HEK293 (cell line): Measurements from ENCODE around the gene FKBP10.

Experiments used
- BCL11B ChIP-seq: fragments of 450-650 bp; formaldehyde crosslinking; IDR thresholded peaks from 2 replicates; pipeline ENCODE4 v1.5.1; 2016; ENCODE audit warnings: low read depth, missing biosample characterization, missing genetic modification characterization
- HOXC10 ChIP-seq: sonication (generic); formaldehyde crosslinking; IDR thresholded peaks from 2 replicates; pipeline ENCODE4 v1.8.1; 2023; ENCODE audit warnings: mild to moderate bottlenecking, missing genetic modification reagents
- IKZF3 ChIP-seq: fragments of 450-650 bp; IDR thresholded peaks from 2 replicates; pipeline ENCODE4 v1.5.0; 2018; ENCODE audit warnings: missing biosample characterization, mild to moderate bottlenecking, missing genetic modification characterization, moderate library complexity
- KLF10 ChIP-seq: fragments of 450-650 bp; IDR thresholded peaks from 2 replicates; pipeline ENCODE4 v1.5.1; 2018; ENCODE audit warnings: missing biosample characterization, mild to moderate bottlenecking, missing genetic modification characterization
- KLF7 ChIP-seq: fragments of 450-650 bp; formaldehyde crosslinking; IDR thresholded peaks from 2 replicates; pipeline ENCODE4 v1.5.1; 2016; ENCODE audit warnings: missing biosample characterization, missing genetic modification characterization, borderline replicate concordance
- KLF9 ChIP-seq: fragments of 450-650 bp; formaldehyde crosslinking; IDR thresholded peaks from 2 replicates; pipeline ENCODE4 v1.5.1; 2016; ENCODE audit warnings: missing biosample characterization, missing genetic modification characterization, low read depth
- MEIS1 ChIP-seq: sonication (generic); formaldehyde crosslinking; IDR thresholded peaks from 2 replicates; pipeline ENCODE4 v1.8.1; 2022; ENCODE audit warnings: missing genetic modification reagents, mild to moderate bottlenecking, borderline replicate concordance
- SETDB1 ChIP-seq: IDR thresholded peaks from one replicate; pipeline ENCODE4 v1.6.1; 2017; ENCODE audit warnings: mild to moderate bottlenecking, low read length, moderate library complexity, mixed read lengths; ENCODE audit not compliant: insufficient read length
- SP2 ChIP-seq: fragments of 450-650 bp; formaldehyde crosslinking; IDR thresholded peaks from 2 replicates; pipeline ENCODE4 v1.5.1; 2016; ENCODE audit warnings: missing biosample characterization, missing genetic modification characterization
- SP3 ChIP-seq: fragments of 450-650 bp; formaldehyde crosslinking; IDR thresholded peaks from 2 replicates; pipeline ENCODE4 v1.5.1; 2016; ENCODE audit warnings: missing biosample characterization, missing genetic modification characterization
- SP7 ChIP-seq: fragments of 450-650 bp; formaldehyde crosslinking; IDR thresholded peaks from 2 replicates; pipeline ENCODE4 v1.5.1; 2016; ENCODE audit warnings: missing biosample characterization, missing genetic modification characterization
- ZBTB48 ChIP-seq: fragments of 450-650 bp; formaldehyde crosslinking; IDR thresholded peaks from 2 replicates; pipeline ENCODE4 v1.5.1; 2016; ENCODE audit warnings: missing biosample characterization, missing genetic modification characterization
- ZNF121 ChIP-seq: fragments of 450-650 bp; formaldehyde crosslinking; IDR thresholded peaks from 2 replicates; pipeline ENCODE4 v1.5.1; 2016; ENCODE audit warnings: missing biosample characterization, missing genetic modification characterization
- ZNF202 ChIP-seq: fragments of 450-650 bp; formaldehyde crosslinking; IDR thresholded peaks from 2 replicates; pipeline ENCODE4 v1.5.1; 2016; ENCODE audit warnings: missing biosample characterization, missing genetic modification characterization, borderline replicate concordance
- ZNF302 ChIP-seq: fragments of 450-650 bp; formaldehyde crosslinking; IDR thresholded peaks from 2 replicates; pipeline ENCODE4 v1.5.1; 2016; ENCODE audit warnings: missing biosample characterization, missing genetic modification characterization, low read depth
- ZNF544 ChIP-seq: fragments of 450-650 bp; formaldehyde crosslinking; IDR thresholded peaks from 2 replicates; pipeline ENCODE4 v1.5.0; 2017; ENCODE audit warnings: missing biosample characterization, missing genetic modification characterization
- ZNF555 ChIP-seq: fragments of 450-650 bp; formaldehyde crosslinking; conservative IDR thresholded peaks from 2 replicates; pipeline ENCODE4 v1.5.1; 2017; ENCODE audit warnings: missing biosample characterization, mild to moderate bottlenecking, missing genetic modification characterization, inconsistent platforms
- ZNF623 ChIP-seq: fragments of 450-650 bp; formaldehyde crosslinking; IDR thresholded peaks from 2 replicates; pipeline ENCODE4 v1.5.1; 2016; ENCODE audit warnings: missing biosample characterization, missing genetic modification characterization
- ZNF626 ChIP-seq: fragments of 450-650 bp; sonication (Bioruptor Pico); formaldehyde crosslinking; IDR thresholded peaks from 2 replicates; pipeline ENCODE4 v1.5.1; 2018; ENCODE audit warnings: missing biosample characterization, missing genetic modification characterization, inconsistent platforms
- ZNF654 ChIP-seq: fragments of 450-650 bp; formaldehyde crosslinking; IDR thresholded peaks from 2 replicates; pipeline ENCODE4 v1.5.1; 2016; ENCODE audit warnings: low read depth, missing biosample characterization, missing genetic modification characterization
- ZNF658 ChIP-seq: fragments of 450-650 bp; formaldehyde crosslinking; IDR thresholded peaks from 2 replicates; pipeline ENCODE4; 2016; ENCODE audit warnings: missing biosample characterization, missing genetic modification characterization
- ZNF830 ChIP-seq: fragments of 450-650 bp; IDR thresholded peaks from 2 replicates; pipeline ENCODE4 v1.5.0; 2018; ENCODE audit warnings: missing biosample characterization, missing genetic modification characterization, low read depth, mild to moderate bottlenecking, moderate library complexity
- TF ChIP-seq, protein P1 (sequence below): fragments of 450-650 bp; formaldehyde crosslinking; IDR thresholded peaks from 2 replicates; pipeline ENCODE4 v1.5.1; 2016; ENCODE audit warnings: missing biosample characterization, missing genetic modification characterization
- TF ChIP-seq, protein P2 (sequence below): fragments of 450-650 bp; formaldehyde crosslinking; IDR thresholded peaks from 2 replicates; pipeline ENCODE4 v1.5.1; 2016; ENCODE audit warnings: missing biosample characterization, missing genetic modification characterization, low read depth
- TF ChIP-seq, protein P3 (sequence below): fragments of 450-650 bp; formaldehyde crosslinking; IDR thresholded peaks from 2 replicates; pipeline ENCODE4 v1.5.1; 2017; ENCODE audit warnings: missing biosample characterization, missing genetic modification characterization
- TF ChIP-seq, protein P4 (sequence below): fragments of 450-650 bp; formaldehyde crosslinking; conservative IDR thresholded peaks from 2 replicates; pipeline ENCODE4 v1.5.1; 2016; ENCODE audit warnings: low read depth, missing biosample characterization, missing genetic modification characterization
- TF ChIP-seq, protein P5 (sequence below): fragments of 450-650 bp; formaldehyde crosslinking; IDR thresholded peaks from 2 replicates; pipeline ENCODE4 v1.5.1; 2016; ENCODE audit warnings: missing biosample characterization, missing genetic modification characterization

Gene FKBP10

DNA sequence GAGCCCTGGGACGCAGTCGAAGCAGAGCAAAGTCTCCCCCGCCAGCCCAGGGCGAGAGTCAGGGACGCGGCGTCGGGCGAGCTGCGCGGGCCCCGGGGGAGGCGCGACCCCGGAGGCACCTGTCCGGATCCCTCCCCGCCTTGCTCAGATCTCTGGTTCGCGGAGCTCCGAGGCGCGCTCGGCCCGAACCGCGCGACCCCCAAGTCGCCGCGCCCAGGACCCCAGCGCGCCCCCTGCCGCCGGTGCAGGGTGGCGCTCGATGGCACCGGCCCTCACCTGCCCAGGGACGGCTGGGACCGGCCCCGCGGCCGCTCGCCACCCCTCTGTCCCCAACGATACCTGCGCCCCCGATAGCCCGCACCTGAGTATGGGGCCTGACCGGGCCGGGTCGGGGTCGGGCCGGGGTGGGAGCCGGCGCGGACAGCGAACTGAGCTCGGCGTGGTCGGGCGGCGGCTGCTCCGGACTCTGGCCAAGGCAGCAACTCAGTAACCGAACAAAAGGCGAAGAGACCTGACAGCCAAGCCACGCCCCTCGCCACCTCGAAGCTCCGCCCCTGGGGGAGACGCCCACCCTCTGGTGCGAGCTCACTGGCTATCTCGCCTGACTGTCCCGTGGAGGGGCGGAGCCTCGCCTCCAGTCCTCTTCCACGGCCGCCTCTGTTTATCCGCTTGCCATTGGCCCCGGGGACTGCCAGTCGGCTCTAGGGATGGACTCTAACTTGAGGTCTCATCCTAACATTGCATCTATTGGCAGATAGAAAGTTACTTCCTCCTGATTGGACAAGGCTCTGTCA is 26.4 kb upstream of the FKBP10 start, which contains the start of gene JUP (continued):
- no peak for TF ChIP-seq SETDB1
- TF ChIP-seq ZNF654 (tag by site-specific recombination), result no peak
- no peak for TF ChIP-seq HOXC10 (CRISPR knock-in tag)
- TF ChIP-seq ZNF555 (tag by site-specific recombination), result no peak
- TF ChIP-seq, protein P1, sequence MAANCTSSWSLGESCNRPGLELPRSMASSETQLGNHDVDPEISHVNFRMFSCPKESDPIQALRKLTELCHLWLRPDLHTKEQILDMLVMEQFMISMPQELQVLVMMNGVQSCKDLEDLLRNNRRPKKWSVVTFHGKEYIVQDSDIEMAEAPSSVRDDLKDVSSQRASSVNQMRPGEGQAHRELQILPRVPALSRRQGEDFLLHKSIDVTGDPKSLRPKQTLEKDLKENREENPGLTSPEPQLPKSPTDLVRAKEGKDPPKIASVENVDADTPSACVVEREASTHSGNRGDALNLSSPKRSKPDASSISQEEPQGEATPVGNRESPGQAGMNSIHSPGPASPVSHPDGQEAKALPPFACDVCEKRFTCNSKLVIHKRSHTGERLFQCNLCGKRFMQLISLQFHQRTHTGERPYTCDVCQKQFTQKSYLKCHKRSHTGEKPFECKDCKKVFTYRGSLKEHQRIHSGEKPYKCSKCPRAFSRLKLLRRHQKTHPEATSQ (tag by site-specific recombination), result peak; percentile 70; the same call in 1 of the 2 replicates
- TF ChIP-seq ZNF830 (tag by site-specific recombination), result no peak
- no peak for TF ChIP-seq ZNF302 (tag by site-specific recombination)
- no peak for TF ChIP-seq ZNF626 (tag by site-specific recombination)
- TF ChIP-seq ZNF202 (tag by site-specific recombination), result no peak
- 0 out of 2 replicates have a peak, but pooled peaks have one; percentile 10 for TF ChIP-seq KLF7
- no peak for TF ChIP-seq ZNF544 (tag by site-specific recombination)
- TF ChIP-seq, protein P2, sequence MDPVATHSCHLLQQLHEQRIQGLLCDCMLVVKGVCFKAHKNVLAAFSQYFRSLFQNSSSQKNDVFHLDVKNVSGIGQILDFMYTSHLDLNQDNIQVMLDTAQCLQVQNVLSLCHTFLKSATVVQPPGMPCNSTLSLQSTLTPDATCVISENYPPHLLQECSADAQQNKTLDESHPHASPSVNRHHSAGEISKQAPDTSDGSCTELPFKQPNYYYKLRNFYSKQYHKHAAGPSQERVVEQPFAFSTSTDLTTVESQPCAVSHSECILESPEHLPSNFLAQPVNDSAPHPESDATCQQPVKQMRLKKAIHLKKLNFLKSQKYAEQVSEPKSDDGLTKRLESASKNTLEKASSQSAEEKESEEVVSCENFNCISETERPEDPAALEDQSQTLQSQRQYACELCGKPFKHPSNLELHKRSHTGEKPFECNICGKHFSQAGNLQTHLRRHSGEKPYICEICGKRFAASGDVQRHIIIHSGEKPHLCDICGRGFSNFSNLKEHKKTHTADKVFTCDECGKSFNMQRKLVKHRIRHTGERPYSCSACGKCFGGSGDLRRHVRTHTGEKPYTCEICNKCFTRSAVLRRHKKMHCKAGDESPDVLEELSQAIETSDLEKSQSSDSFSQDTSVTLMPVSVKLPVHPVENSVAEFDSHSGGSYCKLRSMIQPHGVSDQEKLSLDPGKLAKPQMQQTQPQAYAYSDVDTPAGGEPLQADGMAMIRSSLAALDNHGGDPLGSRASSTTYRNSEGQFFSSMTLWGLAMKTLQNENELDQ (tag by site-specific recombination), result no peak
- TF ChIP-seq, protein P3, sequence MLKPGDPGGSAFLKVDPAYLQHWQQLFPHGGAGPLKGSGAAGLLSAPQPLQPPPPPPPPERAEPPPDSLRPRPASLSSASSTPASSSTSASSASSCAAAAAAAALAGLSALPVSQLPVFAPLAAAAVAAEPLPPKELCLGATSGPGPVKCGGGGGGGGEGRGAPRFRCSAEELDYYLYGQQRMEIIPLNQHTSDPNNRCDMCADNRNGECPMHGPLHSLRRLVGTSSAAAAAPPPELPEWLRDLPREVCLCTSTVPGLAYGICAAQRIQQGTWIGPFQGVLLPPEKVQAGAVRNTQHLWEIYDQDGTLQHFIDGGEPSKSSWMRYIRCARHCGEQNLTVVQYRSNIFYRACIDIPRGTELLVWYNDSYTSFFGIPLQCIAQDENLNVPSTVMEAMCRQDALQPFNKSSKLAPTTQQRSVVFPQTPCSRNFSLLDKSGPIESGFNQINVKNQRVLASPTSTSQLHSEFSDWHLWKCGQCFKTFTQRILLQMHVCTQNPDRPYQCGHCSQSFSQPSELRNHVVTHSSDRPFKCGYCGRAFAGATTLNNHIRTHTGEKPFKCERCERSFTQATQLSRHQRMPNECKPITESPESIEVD, result no peak
- TF ChIP-seq SP2, result peak; percentile 99
- TF ChIP-seq SP3, result peak; percentile 98
- TF ChIP-seq, protein P4, sequence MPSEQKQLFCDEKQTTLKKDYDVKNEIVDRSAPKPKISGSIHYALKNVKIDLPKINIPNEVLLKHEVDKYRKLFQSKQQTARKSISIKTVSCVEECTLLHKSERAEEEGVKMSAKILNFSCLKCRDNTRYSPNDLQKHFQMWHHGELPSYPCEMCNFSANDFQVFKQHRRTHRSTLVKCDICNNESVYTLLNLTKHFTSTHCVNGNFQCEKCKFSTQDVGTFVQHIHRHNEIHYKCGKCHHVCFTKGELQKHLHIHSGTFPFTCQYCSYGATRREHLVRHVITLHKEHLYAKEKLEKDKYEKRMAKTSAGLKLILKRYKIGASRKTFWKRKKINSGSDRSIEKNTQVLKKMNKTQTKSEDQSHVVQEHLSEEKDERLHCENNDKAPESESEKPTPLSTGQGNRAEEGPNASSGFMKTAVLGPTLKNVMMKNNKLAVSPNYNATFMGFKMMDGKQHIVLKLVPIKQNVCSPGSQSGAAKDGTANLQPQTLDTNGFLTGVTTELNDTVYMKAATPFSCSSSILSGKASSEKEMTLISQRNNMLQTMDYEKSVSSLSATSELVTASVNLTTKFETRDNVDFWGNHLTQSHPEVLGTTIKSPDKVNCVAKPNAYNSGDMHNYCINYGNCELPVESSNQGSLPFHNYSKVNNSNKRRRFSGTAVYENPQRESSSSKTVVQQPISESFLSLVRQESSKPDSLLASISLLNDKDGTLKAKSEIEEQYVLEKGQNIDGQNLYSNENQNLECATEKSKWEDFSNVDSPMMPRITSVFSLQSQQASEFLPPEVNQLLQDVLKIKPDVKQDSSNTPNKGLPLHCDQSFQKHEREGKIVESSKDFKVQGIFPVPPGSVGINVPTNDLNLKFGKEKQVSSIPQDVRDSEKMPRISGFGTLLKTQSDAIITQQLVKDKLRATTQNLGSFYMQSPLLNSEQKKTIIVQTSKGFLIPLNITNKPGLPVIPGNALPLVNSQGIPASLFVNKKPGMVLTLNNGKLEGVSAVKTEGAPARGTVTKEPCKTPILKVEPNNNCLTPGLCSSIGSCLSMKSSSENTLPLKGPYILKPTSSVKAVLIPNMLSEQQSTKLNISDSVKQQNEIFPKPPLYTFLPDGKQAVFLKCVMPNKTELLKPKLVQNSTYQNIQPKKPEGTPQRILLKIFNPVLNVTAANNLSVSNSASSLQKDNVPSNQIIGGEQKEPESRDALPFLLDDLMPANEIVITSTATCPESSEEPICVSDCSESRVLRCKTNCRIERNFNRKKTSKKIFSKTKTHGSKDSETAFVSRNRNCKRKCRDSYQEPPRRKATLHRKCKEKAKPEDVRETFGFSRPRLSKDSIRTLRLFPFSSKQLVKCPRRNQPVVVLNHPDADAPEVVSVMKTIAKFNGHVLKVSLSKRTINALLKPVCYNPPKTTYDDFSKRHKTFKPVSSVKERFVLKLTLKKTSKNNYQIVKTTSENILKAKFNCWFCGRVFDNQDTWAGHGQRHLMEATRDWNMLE, result no peak
- no peak for TF ChIP-seq ZNF121 (tag by site-specific recombination)
- TF ChIP-seq BCL11B, result 0 out of 2 replicates have a peak, but pooled peaks have one; percentile 18
- peak; percentile 92 for TF ChIP-seq KLF9 (tag by site-specific recombination)
- TF ChIP-seq ZBTB48 (tag by site-specific recombination), result 0 out of 2 replicates have a peak, but pooled peaks have one; percentile 51
- no peak for TF ChIP-seq ZNF623 (tag by site-specific recombination)
- 0 out of 2 replicates have a peak, but pooled peaks have one; percentile 36 for TF ChIP-seq IKZF3 (tag by site-specific recombination)
- TF ChIP-seq, protein P5, sequence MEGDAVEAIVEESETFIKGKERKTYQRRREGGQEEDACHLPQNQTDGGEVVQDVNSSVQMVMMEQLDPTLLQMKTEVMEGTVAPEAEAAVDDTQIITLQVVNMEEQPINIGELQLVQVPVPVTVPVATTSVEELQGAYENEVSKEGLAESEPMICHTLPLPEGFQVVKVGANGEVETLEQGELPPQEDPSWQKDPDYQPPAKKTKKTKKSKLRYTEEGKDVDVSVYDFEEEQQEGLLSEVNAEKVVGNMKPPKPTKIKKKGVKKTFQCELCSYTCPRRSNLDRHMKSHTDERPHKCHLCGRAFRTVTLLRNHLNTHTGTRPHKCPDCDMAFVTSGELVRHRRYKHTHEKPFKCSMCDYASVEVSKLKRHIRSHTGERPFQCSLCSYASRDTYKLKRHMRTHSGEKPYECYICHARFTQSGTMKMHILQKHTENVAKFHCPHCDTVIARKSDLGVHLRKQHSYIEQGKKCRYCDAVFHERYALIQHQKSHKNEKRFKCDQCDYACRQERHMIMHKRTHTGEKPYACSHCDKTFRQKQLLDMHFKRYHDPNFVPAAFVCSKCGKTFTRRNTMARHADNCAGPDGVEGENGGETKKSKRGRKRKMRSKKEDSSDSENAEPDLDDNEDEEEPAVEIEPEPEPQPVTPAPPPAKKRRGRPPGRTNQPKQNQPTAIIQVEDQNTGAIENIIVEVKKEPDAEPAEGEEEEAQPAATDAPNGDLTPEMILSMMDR (tag by site-specific recombination), result peak; percentile 40
- peak; percentile 97 for TF ChIP-seq KLF10 (tag by site-specific recombination)
- TF ChIP-seq SP7 (tag by site-specific recombination), result 0 out of 2 replicates have a peak, but pooled peaks have one; percentile 18
- TF ChIP-seq ZNF658, result no peak
- TF ChIP-seq MEIS1 (CRISPR knock-in tag), result no peak
